ENCODE measurements around the gene CPSF2. TPM values are rescaled to one million over a fixed set of nuclear protein-coding genes. Genes with fewer than 3 reads are reported as not detected.
"Not testable (repeated sequence)": the region's sequence is repeated elsewhere in the genome, so short reads cannot be mapped to it uniquely, and the experiment has no call there.

Gene CPSF2
- total RNA-seq, 1 experiment from 2014 or later: 67.8 TPM

DNA sequence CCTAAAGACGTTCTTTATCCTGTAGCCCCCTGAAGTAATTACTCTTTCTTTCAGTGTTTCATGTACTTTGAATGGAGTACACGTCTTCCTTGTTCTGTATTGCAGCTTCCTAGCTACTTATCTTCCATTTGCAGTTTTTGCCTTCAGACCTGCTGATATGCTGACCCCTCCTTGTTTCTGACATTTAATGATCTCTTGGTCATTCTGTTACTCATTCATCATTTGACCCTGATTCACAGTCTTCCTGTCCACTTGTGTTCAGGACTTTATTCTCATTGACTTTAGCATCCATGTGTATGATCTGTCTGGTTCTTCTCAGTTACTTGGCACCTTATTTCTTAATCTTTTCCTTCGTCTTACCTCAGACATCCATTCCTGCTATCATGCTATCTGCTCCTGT is 22.2 kb downstream of the CPSF2 start:
- in situ Hi-C loops (cut with HindIII; ENCODE audit: low pct_unique_long_range_greater_than_20kb, low sequenced_read_pairs): no loop called here
- DNase-seq (ENCODE audit: low read depth, low spot score): peak; percentile 28

DNA sequence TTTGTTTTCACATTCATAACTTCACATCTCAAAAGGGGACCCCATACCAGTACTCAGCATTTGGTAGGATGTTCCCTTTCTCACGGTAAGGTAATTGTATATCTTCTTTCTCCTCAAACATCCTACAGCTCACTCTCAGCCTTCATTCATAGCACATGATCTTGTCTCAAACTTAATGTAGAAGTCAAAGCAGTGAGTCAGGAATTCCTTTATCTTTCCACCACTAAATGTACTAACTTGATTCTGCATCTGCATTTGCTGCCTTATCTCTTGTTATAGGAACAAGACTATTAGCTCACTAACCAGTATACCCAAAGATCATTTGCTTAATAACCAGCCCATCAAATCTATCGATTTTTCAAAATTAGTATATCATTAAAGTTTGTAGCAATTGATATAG is 22.9 kb downstream of the CPSF2 start:
- in situ Hi-C loops (cut with HindIII; ENCODE audit: low pct_unique_long_range_greater_than_20kb, low sequenced_read_pairs): no loop called here
- DNase-seq (ENCODE audit: low read depth, low spot score): no peak

DNA sequence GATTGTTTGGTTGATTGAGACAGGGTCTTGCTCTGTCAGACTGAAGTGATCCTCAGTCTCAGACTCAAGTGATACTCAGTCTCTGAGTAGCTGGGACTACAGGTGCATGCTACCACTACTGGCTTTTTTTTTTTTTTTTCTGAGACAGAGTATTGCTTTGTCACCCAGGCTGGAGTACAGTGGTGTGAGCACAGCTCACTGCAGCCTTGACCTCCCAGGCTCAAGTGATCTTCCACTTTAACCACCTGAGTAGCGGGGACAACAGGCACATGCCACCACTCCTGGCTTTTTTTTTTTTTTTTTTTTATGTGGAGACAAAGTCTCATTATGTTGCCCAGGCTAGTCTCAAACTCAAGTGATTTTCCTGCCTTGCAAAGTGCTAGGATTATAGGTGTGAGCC is 31.8 kb downstream of the CPSF2 start:
- no peak for DNase-seq (ENCODE audit: low read depth, low spot score)
- in situ Hi-C loops (cut with HindIII; ENCODE audit: low pct_unique_long_range_greater_than_20kb, low sequenced_read_pairs): no loop called here

DNA sequence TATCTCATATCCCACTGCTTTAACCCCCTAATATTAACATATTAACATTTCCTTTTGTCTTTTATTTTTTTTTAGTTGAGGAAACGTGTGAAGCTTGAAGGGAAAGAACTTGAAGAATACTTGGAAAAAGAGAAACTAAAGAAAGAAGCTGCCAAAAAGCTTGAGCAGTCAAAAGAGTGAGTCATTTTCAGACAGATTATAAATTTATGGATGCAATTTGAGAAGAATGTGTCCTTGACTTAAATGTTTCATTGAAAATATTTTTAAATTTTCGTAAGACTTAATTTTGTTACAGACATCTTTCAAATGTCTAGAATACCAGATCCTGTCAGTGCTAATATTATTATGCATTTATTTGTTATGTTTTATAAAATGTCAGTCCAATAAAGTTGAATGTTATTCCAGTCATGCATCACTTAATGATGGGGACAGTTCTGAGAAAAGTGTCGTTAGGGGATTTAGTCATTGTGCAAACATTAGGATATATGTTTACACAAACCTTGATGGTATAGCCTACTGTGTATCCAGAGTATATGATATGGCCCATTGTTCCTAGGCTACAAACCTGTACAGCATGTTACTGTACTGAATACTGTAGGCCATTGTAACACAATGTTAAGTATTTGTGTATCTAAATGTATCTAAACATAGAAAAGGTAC is 32.6 kb downstream of the CPSF2 start:
- in situ Hi-C loops (cut with HindIII; ENCODE audit: low pct_unique_long_range_greater_than_20kb, low sequenced_read_pairs): no loop called here
- no peak for DNase-seq (ENCODE audit: low read depth, low spot score)

DNA sequence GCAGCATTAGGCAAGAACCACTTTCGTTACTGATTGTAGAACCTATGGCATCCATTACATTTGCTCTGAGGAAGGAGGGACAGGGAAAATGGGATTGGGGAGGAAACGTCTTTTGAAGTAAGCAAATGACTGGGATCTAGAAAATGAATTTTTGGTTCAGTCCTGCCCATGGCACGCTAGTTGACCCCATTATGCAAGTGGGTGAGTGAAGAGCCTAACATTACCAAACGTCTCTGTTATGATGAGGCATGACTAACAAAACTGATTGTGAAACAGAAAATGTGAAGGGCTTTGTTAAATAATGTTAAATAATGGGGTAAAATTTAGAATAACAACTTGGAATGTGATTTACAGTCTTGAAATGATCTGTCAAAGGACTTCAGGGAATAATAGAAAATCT is 38.9 kb downstream of the CPSF2 start:
- DNase-seq (ENCODE audit: low read depth, low spot score): peak; percentile 42
- in situ Hi-C loops (cut with HindIII; ENCODE audit: low pct_unique_long_range_greater_than_20kb, low sequenced_read_pairs): no loop called here

DNA sequence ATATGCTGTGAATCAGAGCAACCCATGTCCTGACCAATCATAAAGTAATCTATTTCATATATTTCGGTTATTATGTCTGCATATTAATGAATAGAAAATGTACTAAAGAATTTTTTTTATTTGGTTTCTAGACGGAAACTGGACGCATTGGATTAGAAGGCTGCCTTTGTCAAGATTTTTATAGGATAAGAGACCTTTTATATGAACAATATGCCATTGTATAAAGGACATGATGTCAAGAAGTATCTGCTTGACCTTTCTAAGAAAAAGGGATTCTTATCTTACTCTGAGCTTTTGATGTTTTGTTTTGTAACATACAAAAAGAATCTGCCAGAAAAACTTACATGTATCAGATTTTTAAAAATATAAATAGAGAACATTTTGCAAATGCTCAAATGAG is 39.8 kb downstream of the CPSF2 start:
- DNase-seq (ENCODE audit: low read depth, low spot score): peak; percentile 87
- in situ Hi-C loops (cut with HindIII; ENCODE audit: low pct_unique_long_range_greater_than_20kb, low sequenced_read_pairs): no loop called here

DNA sequence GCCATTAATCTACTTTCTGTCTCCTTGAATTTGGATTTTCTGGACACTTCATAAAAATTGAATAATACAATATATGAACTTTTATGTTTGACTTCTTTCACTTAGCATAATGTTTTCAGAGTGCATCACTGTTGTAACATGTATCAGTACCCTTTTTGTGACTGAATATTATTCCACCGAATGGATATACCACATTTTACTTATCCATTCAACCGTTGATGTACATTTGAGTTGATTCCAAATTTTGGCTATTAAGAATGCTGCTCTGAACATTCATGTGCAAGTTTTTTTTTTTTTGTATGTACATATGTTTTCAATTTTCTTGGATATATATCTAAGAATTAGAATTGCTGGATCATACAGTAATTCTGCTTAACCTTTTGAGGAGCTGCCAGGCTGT is 43.2 kb downstream of the CPSF2 start:
- in situ Hi-C loops (cut with HindIII; ENCODE audit: low pct_unique_long_range_greater_than_20kb, low sequenced_read_pairs): no loop called here
- DNase-seq (ENCODE audit: low read depth, low spot score): no peak

DNA sequence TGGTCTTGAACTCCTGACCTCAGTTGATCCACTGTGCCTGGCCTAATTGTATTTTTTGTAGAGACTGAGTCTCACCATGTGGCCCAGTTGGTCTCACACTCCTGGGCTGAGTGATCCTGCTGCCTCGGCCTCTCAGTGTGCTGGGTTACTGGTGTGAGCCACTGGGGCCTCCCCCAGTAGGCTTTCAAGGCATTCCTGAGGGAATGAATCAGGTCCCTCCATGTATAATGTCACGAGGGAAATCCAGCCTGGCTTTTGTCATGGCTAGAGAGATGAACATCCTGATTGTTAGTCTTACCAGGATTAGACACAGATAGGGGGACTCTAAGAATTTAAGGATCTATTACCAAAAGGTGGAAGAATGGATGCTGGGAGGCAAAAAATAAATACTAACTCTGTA is 51.9 kb downstream of the CPSF2 start:
- DNase-seq (ENCODE audit: low read depth, low spot score): no peak
- in situ Hi-C loops (cut with HindIII; ENCODE audit: low pct_unique_long_range_greater_than_20kb, low sequenced_read_pairs): no loop called here

DNA sequence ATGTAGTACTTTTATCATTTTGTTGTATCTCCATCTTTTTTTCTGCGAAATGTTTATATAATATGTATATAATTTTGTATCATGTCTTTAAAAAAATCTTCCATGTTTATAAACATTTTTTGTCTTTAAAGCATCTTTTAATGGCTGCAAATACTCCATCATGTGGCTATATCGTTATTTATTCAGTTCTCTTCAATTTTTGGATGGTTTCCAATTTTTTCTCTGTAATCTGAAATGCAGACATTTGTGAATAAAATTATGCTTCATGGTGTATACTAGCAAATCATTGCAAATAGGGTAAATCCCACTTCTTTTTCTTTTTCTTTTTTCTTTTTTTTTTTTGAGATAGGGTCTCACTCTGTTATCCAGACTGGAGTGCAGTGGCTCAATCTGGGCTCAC is 54.0 kb downstream of the CPSF2 start:
- DNase-seq (ENCODE audit: low read depth, low spot score): no peak
- in situ Hi-C loops (cut with HindIII; ENCODE audit: low pct_unique_long_range_greater_than_20kb, low sequenced_read_pairs): no loop called here

DNA sequence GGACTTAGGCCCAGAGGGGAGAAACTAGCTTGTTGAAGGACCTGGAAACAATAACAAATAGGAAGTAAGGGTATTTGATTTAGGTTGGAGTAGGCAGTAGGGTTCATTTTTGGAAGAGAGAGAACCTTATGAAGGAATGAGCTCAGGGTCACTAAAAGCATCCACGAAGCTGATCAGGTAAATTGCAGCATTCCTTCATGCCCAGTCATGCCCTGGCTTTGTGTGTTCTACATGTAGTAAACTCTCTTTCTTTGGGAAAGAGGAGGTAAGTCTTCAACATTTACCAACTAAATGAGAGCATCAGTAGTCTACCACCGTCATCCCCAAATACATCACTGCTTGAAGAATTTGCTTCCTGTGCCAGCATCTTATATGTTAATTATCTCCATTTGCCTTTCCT is 54.7 kb downstream of the CPSF2 start:
- in situ Hi-C loops (cut with HindIII; ENCODE audit: low pct_unique_long_range_greater_than_20kb, low sequenced_read_pairs): no loop called here
- DNase-seq (ENCODE audit: low read depth, low spot score): no peak

DNA sequence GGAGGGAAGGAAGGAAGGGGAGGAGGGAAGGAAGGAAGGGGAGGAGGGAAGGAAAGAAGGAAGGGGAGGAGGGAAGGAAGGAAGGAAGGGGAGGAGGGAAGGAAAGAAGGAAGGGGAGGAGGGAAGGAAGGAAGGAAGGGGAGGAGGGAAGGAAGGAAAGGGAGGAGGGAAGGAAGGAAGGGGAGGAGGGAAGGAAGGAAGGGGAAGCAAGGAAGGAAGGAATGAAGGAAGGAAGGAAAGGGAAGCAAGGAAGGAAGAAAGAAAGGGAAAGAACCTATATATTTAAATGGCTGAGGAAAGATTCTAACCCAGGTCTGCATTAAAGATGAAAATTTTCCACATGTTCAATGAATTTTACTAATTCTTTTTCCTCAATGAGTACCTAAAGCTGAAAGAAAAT is 57.4 kb downstream of the CPSF2 start:
- in situ Hi-C loops (cut with HindIII; ENCODE audit: low pct_unique_long_range_greater_than_20kb, low sequenced_read_pairs); DNase-seq (ENCODE audit: low read depth, low spot score): not testable (repeated sequence)

DNA sequence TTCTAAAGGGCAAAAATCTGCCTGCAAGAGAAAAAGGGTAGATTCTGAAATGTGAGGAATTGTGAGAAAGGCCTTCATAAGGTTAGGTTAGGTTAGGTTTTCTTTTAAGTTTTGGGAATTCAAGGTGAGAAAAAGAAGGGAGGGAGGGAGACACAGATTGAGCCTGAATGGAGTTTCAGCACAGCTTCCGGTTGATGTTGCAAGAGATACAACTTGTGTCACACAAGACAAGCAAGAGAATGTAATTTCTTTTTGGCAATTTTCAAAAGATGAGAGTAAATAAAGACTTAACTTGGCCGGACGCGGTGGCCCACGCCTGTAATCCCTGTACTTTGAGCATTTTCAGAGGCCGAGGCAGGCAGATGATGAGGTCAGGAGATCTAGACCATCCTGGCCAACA is 63.8 kb downstream of the CPSF2 start:
- in situ Hi-C loops (cut with HindIII; ENCODE audit: low pct_unique_long_range_greater_than_20kb, low sequenced_read_pairs): no loop called here
- no peak for DNase-seq (ENCODE audit: low read depth, low spot score)

DNA sequence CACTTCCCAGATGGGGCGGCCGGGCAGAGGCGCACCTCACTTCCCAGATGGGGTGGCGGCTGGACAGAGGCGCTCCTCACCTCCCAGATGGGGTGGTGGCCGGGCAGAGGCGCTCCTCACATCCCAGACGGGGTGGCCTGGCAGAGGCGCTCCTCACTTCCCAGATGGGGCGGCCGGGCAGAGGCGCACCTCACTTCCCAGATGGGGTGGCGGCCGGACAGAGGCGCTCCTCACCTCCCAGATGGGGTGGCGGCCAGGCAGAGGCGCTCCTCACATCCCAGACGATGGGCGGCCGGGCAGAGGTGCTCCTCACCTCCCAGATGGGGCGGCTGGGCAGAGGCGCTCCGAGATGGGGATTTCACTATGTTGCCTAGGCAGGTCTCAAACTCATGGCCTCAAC is 65.8 kb downstream of the CPSF2 start:
- DNase-seq (ENCODE audit: low read depth, low spot score); in situ Hi-C loops (cut with HindIII; ENCODE audit: low pct_unique_long_range_greater_than_20kb, low sequenced_read_pairs): not testable (repeated sequence)

DNA sequence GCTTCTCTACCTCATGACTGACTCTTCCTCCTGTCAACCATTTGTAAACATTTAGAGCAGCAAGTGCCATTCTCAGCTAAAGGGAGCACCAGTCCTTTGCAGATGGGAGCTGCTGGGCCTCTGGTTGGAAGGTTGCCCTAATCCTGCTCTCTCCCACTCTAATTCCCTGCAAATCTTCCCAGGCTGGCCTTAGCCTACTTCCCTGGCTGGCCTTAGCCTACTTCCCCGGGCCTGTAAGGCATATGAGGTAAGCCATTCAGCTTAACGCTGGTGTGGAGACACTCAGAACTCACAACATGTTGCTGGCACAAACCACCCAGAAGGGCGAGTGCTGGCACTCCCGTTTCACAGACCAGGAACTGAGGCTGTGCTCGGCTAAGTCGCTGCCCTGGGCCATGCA is 69.0 kb downstream of the CPSF2 start:
- in situ Hi-C loops (cut with HindIII; ENCODE audit: low pct_unique_long_range_greater_than_20kb, low sequenced_read_pairs): no loop called here
- no peak for DNase-seq (ENCODE audit: low read depth, low spot score)

DNA sequence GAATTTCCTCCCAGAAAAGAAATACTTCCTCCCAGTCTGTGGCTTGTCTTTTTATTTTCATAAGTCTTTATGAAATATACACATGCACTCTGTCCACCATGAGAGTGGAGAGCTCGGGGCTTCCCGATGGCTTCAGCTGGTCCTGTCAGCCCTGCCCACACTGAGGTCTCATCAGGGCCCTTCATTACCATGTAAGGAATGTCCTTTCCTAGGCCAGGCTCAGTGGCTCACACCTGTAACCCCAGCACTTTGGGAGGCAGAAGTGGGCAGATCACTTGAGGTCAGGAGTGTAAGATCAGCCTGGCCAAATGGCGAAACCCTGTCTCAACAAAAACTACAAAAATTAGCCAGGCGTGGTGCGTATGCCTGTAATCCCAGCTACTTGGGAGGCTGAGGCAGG is 77.0 kb downstream of the CPSF2 start:
- no peak for DNase-seq (ENCODE audit: low read depth, low spot score)
- in situ Hi-C loops (cut with HindIII; ENCODE audit: low pct_unique_long_range_greater_than_20kb, low sequenced_read_pairs): no loop called here

DNA sequence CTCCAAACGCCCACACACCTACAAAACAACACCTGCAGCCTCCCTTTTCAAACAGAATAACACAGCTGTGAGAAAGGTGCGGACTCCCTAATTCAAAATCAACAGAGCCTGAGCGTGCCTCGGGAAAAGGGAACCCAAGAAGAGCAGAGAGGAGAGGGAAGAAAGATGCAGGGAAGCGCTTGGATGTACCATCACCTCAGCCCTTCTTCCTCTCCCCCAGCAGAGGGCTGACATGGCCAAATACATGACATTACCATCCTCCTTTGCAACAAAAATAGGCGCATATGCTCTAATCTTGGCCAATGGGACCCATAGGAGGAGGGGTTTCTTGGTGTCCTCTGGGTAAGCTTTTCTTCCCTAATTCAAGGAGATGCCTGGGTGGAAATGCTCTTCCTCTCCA is 78.0 kb downstream of the CPSF2 start:
- in situ Hi-C loops (cut with HindIII; ENCODE audit: low pct_unique_long_range_greater_than_20kb, low sequenced_read_pairs): no loop called here

DNA sequence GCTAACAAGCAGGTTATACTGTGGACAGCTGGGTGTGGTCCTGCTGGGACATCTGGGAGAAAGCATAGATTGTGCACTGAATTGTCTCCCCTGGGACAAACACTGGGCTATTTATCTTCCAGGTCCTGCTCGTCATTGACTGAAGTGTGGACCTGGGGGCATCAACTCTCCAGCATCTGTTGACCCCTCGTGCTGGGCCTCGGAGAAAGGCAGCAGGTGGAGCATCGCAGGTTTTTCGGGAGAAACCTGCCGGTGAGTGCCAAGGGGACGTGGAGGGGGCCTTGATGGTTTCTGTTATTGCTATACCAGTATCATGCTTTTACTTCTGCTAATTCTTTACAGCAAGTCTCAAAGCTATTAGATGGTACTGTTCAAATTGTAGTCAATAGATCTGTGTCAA is 81.3 kb downstream of the CPSF2 start:
- in situ Hi-C loops (cut with HindIII; ENCODE audit: low pct_unique_long_range_greater_than_20kb, low sequenced_read_pairs): no loop called here
- DNase-seq (ENCODE audit: low read depth, low spot score): no peak

More for the DNA sequence above, 78.0 kb downstream of the CPSF2 start:
- DNase-seq (ENCODE audit: low read depth, low spot score): no peak

DNA sequence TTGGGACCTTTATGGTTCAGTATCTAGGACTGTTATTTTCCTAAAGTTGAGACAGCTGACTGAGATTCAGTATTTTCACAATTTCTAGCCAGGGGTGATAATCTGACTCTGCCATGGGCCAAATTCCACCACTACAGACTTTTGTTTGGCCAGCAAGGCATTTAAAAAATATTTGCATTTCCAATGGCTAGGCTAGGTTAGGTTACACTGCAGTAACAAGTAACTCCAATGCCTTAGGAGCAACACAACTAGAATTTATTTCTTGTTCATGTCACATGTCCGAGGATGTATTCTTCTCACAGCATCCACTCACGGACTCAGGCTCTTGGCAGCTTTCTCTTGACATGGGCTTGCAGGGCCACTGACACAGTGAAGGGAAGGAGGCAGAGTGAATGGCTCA is 83.0 kb downstream of the CPSF2 start:
- in situ Hi-C loops (cut with HindIII; ENCODE audit: low pct_unique_long_range_greater_than_20kb, low sequenced_read_pairs): no loop called here
- no peak for DNase-seq (ENCODE audit: low read depth, low spot score)

DNA sequence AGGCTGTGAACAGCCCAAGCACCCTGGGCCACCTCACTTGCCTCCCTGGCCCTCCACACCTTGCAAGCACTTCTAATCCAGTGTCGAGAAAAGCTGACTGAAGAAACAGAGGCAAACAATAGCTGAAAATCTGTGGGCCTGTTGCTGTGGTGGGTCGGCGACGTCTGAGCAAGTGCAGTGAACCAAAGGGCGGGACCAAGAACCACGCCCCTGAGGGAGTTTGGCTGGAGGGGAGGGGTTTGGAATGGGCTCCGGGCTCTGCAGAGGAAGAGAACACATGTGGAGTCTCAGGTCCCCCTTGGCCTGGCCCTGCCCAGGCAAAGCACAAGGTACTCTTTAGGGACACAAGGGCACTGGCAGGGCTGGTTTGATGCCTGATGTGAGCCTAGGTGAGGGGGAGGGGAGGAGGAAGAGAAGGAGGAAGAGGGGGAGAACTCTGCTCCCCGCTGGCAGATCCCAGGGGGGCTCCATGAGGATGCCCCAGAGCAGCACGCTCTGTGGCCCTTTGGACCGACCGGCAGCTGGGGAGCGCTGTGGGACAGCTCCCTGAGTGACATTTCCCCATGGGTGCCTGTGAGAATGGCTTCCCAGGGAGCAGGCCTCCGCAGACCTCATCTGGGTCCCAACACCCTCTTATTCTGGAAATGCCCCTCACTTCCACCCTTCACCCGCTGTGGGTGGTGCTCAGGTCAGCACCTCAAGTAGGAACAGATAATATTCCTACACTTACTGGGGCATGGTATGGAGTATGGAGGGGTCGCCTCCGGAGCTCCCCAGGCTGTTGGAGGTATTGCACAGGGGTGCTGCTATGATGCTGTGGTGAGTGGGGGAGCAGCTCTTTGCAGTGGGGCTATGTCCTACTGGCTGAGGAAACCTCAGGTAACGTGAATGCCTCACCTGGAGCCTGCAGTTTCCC is 85.5 kb downstream of the CPSF2 start:
- no peak for DNase-seq (ENCODE audit: low read depth, low spot score)
- in situ Hi-C loops (cut with HindIII; ENCODE audit: low pct_unique_long_range_greater_than_20kb, low sequenced_read_pairs): no loop called here

Data from SK-MEL-5 (cell line).